ENCODE results near the gene SLFN12. TPM values are rescaled to one million over a fixed set of nuclear protein-coding genes. Genes with fewer than 3 reads are reported as not detected.
"Not testable (repeated sequence)": the region's sequence is repeated elsewhere in the genome, so short reads cannot be mapped to it uniquely, and the experiment has no call there.

The SLFN12 gene
- total and polyA plus RNA-seq, 5 donors, result 2.1 to 6.0 (median 4.3) TPM

DNA sequence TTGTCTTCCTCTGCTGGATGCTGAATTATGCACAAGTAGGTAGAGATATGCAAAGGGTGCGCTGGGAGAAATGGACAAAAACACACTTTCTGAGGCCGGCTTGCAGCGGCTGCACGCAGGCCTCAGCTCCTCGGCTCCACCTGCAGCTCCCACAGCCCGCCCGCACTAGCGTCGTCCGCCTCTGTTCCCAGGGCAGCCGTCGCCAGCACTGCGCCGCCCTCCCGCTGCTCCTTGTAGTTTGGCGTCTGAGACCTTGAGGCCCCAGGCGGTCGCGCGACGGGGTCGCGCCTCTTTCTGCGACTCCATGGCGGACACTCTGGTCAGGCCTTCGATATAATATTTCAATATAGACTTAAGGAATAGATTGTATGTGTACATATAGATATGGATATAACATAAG, 24.8 kb downstream of the SLFN12 start:
- intact Hi-C loops (cut with DNase I), result no loop called here
- 87% methylated on average over 26 of the region's 26 CpGs for WGBS
- H3K9me3 ChIP-seq (ENCODE audit: control insufficient read depth, low read length), result peaks cover 2% of the 10 kb centered on the region
- H3K4me1 ChIP-seq (ENCODE audit: control insufficient read depth, insufficient read depth, low read length), result no peaks in the 10 kb centered on the region
- no peaks in the 10 kb centered on the region for H3K27me3 ChIP-seq (ENCODE audit: control insufficient read depth, insufficient read depth)
- ATAC-seq (no peak), DNase-seq (peak in 1 of 3 donors; percentile 42)
- no peak overlapping the region for H3K27ac ChIP-seq (ENCODE audit: low read length)
- H3K4me3 ChIP-seq (ENCODE audit: low read length), result no peak overlapping the region

DNA sequence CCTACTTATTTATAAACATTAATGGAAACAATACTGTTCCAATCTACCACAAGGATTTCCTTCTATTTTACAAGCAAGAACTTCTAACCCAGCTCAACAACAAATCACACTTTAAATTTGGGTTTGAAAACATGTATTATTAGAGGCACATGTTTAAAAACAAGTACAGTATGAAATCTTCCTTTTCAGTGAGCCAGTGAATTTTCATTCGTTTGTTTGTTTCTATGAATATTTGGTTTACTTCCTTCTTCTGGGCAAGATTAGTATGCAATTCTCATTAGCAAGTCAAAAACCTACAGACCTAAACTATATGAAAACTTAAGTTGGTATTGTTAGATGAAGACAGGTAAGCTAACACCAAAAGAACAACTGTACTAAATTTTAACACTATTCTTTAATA, 25.7 kb downstream of the SLFN12 start:
- no peak overlapping the region for H3K27ac ChIP-seq (ENCODE audit: low read length)
- no peaks in the 10 kb centered on the region for H3K4me1 ChIP-seq (ENCODE audit: control insufficient read depth, insufficient read depth, low read length)
- WGBS, result 70% methylated on average over 1 of the region's 1 CpG
- ATAC-seq, result no peak
- intact Hi-C loops (cut with DNase I), result no loop called here
- H3K27me3 ChIP-seq (ENCODE audit: control insufficient read depth, insufficient read depth), result no peaks in the 10 kb centered on the region
- DNase-seq, result no peak
- H3K9me3 ChIP-seq (ENCODE audit: control insufficient read depth, low read length), result peaks cover 2% of the 10 kb centered on the region
- no peak overlapping the region for H3K4me3 ChIP-seq (ENCODE audit: low read length)

DNA sequence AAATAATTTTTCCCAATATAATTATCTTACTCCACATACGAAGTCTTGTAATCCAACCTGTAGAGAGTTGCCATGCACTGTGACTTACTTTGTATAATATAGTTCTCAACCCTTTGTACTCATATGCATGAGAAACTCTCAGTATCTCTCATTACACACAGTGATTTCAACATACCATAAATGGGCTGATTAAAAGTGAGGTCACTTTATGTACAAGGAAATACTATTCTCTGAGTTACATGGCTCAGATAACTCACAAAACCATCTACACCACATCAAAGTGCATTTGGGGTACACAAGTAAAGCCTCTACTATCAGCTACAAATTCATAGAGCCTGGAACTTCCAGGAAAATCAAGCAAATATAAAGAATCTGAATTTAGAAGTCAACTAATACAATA, 27.9 kb downstream of the SLFN12 start:
- Histone ChIP-seq H3K27ac (ENCODE audit: low read length) (no peak overlapping the region), H3K4me3 (ENCODE audit: low read length) (no peak overlapping the region), H3K27me3 (ENCODE audit: control insufficient read depth, insufficient read depth) (no peaks in the 10 kb centered on the region), H3K4me1 (ENCODE audit: control insufficient read depth, insufficient read depth, low read length) (no peaks in the 10 kb centered on the region), H3K9me3 (ENCODE audit: control insufficient read depth, low read length) (no peaks in the 10 kb centered on the region)
- ATAC-seq, result no peak
- 93% methylated on average over 1 of the region's 1 CpG for WGBS
- DNase-seq, result no peak
- intact Hi-C loops (cut with DNase I), result no loop called here

DNA sequence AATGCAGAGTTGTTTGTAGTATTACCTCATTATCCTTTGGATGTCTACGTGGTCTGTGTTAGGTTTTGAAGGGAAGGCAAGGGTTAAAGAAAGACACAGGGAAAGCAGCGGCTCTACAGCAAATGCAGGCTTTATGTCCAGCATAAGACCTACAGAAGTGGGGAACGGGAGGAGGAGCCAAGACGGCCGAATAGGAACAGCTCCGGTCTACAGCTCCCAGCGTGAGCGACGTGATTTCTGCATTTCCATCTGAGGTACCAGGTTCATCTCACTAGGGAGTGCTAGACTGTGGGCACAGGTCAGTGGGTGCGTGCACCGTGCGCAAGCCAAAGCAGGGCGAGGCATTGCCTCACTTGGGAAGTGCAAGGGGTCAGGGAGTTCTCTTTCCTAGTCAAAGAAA, 38.5 kb downstream of the SLFN12 start:
- H3K9me3 ChIP-seq (ENCODE audit: control insufficient read depth, low read length); H3K27ac ChIP-seq (ENCODE audit: low read length); H3K27me3 ChIP-seq (ENCODE audit: control insufficient read depth, insufficient read depth); intact Hi-C loops (cut with DNase I); H3K4me1 ChIP-seq (ENCODE audit: control insufficient read depth, insufficient read depth, low read length); ATAC-seq; H3K4me3 ChIP-seq (ENCODE audit: low read length): not testable (repeated sequence)
- DNase-seq, result peak in 1 of 3 donors; percentile 21
- 91% methylated on average over 13 of the region's 13 CpGs for WGBS

DNA sequence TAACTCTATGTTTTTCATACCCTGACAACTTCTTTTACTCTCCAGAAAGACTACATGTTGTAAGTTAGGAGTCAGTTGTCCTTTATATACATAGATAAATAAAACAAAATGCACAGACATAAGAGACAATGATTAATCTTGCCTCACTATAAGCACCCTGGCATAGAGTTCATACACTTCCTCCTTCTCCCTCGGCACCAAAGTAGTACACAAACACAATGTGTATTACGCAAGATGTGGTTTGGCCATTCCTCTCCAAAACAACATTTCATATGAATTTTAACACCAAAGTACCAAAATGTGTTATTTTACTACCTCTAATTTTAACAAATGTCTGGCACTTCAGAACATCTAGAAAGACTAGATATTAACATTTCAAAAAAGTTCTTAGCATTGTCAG, 41.6 kb downstream of the SLFN12 start:
- no peaks in the 10 kb centered on the region for H3K4me1 ChIP-seq (ENCODE audit: control insufficient read depth, insufficient read depth, low read length)
- WGBS, result 45% methylated on average over 2 of the region's 2 CpGs
- DNase-seq (no peak), ATAC-seq (no peak)
- H3K4me3 ChIP-seq (ENCODE audit: low read length), result no peak overlapping the region
- H3K27ac ChIP-seq (ENCODE audit: low read length), result no peak overlapping the region
- H3K27me3 ChIP-seq (ENCODE audit: control insufficient read depth, insufficient read depth), result no peaks in the 10 kb centered on the region
- intact Hi-C loops (cut with DNase I), result no loop called here
- no peaks in the 10 kb centered on the region for H3K9me3 ChIP-seq (ENCODE audit: control insufficient read depth, low read length)

DNA sequence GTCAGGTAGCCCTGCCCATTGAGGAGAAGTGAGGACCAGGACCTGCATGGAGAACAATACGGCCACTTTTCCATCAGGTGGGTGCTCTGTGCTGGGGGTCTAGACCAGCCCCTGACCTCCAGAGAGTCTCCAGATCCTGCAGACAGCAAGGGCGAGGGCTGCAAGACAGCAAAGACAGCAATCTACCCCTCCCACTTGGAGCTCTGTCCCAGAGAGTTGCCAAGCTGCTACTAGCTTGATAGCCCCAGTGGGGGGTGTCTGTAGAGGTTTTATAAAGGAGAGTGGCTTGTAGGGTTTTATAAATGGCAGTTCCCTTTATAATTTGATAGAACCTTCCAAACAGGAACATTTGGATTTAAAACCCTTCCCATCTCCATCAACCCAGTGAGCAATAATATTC, 42.1 kb downstream of the SLFN12 start:
- 78% methylated on average over 2 of the region's 2 CpGs for WGBS
- DNase-seq (no peak), ATAC-seq (no peak)
- intact Hi-C loops (cut with DNase I), result no loop called here
- Histone ChIP-seq H3K4me1 (ENCODE audit: control insufficient read depth, insufficient read depth, low read length) (no peaks in the 10 kb centered on the region), H3K27ac (ENCODE audit: low read length) (no peak overlapping the region), H3K9me3 (ENCODE audit: control insufficient read depth, low read length) (no peaks in the 10 kb centered on the region), H3K27me3 (ENCODE audit: control insufficient read depth, insufficient read depth) (no peaks in the 10 kb centered on the region), H3K4me3 (ENCODE audit: low read length) (no peak overlapping the region)

DNA sequence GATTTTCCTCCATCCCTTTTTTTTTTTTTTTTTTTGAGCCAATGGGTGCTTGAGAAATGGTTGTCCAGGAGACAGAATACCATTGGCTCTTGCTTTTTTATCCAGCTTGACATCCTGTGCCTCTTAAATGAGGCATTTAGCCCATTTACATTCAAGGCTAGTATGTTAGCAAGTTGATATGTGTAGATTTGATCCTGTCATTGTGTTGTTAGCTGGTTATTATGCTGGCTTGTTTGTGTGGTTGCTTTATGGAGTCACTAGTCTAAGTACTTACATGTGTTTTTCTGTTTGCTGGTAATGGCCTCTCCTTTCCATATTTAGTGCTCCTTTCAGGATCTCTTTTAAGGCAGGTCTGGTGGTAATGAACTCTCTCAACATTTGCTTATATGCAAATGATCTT, 44.8 kb downstream of the SLFN12 start:
- Histone ChIP-seq H3K27ac (ENCODE audit: low read length) (no peak overlapping the region), H3K27me3 (ENCODE audit: control insufficient read depth, insufficient read depth) (no peaks in the 10 kb centered on the region), H3K9me3 (ENCODE audit: control insufficient read depth, low read length) (no peaks in the 10 kb centered on the region), H3K4me3 (ENCODE audit: low read length) (no peak overlapping the region), H3K4me1 (ENCODE audit: control insufficient read depth, insufficient read depth, low read length) (no peaks in the 10 kb centered on the region)
- intact Hi-C loops (cut with DNase I), result no loop called here
- ATAC-seq, result no peak
- DNase-seq, result no peak

DNA sequence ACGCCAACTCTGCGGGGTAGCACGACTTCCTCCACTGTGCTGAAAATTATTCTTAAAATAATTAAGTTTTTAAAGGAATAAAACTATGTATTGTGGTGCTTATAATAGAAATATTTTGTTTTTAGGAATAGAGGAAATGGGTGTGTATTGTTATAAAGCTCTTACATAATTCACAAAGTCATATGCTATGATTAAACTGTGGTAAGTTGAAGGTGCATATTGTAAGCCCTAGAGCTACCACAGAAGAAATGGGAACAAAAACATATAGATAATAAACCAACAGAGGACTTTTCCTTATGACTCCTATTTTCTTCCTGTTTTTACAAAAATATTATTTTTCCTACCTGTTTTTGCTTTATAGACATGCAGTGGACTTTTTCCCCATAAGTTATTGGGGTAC, 54.6 kb downstream of the SLFN12 start:
- peak overlapping the region; percentile 15 for H3K4me3 ChIP-seq (ENCODE audit: low read length)
- peak overlapping the region; percentile 37 for H3K27ac ChIP-seq (ENCODE audit: low read length)
- DNase-seq (no peak), ATAC-seq (no peak)
- WGBS, result 67% methylated on average over 3 of the region's 3 CpGs
- no peaks in the 10 kb centered on the region for H3K9me3 ChIP-seq (ENCODE audit: control insufficient read depth, low read length)
- intact Hi-C loops (cut with DNase I), result loop anchor here in 1 of 4 donors (10.0 kb wide), 1 partner anchor 57 kb away; the partner anchor contains the start of gene SLFN12
- H3K4me1 ChIP-seq (ENCODE audit: control insufficient read depth, insufficient read depth, low read length), result peaks cover 2% of the 10 kb centered on the region
- H3K27me3 ChIP-seq (ENCODE audit: control insufficient read depth, insufficient read depth), result no peaks in the 10 kb centered on the region

DNA sequence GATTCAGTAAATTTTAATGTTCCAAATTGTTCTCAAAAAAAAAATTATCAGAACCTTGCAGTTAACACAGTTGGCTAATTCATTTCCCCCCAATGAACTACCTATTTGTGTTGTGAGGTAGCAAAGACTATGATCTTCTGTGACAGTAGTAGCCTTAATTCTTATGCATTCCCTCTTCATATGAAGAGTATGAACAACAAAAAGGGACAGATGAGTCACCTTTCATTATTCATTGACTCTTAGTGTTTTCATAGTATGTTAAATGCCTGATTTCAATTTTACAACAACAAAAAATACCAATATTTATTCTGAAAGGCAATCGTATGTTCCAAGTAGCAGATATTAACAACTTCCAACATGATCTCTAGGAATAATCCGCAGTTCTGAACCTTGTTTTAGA, 55.2 kb downstream of the SLFN12 start:
- Histone ChIP-seq H3K27me3 (ENCODE audit: control insufficient read depth, insufficient read depth) (no peaks in the 10 kb centered on the region), H3K4me3 (ENCODE audit: low read length) (no peak overlapping the region), H3K9me3 (ENCODE audit: control insufficient read depth, low read length) (no peaks in the 10 kb centered on the region), H3K4me1 (ENCODE audit: control insufficient read depth, insufficient read depth, low read length) (peaks cover 2% of the 10 kb centered on the region), H3K27ac (ENCODE audit: low read length) (no peak overlapping the region)
- 73% methylated on average over 2 of the region's 2 CpGs for WGBS
- intact Hi-C loops (cut with DNase I), result loop anchor here in 1 of 4 donors (10.0 kb wide), 1 partner anchor 58 kb away; the partner anchor contains the start of gene SLFN12
- DNase-seq (no peak), ATAC-seq (no peak)

DNA sequence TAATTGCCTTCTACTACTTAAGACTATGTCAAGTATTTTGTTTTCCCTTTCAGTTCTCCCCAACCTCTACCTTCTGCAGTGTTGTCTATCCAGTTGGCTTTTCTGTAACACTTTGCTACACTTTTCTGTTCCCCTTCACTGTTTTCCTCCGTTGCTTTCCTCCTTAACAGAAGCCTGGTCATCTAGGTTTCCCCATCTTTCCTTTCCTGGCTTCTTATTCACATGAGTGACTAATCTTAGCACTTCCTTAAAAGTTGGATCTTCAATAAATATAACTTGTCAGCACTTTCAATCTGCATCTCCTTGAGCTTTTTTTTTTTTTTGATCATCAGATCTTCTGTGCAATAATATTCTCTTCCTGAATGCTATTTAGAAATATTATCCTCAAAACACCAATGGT, 56.1 kb downstream of the SLFN12 start:
- ATAC-seq (no peak), DNase-seq (no peak)
- Histone ChIP-seq H3K27ac (ENCODE audit: low read length) (peak overlapping the region; percentile 23), H3K9me3 (ENCODE audit: control insufficient read depth, low read length) (no peaks in the 10 kb centered on the region), H3K4me1 (ENCODE audit: control insufficient read depth, insufficient read depth, low read length) (peaks cover 2% of the 10 kb centered on the region), H3K27me3 (ENCODE audit: control insufficient read depth, insufficient read depth) (no peaks in the 10 kb centered on the region), H3K4me3 (ENCODE audit: low read length) (peak overlapping the region; percentile 28)
- intact Hi-C loops (cut with DNase I), result loop anchor here in 1 of 4 donors (10.0 kb wide), 1 partner anchor 59 kb away; the partner anchor contains the start of gene SLFN12
- WGBS, result 18% methylated on average over 1 of the region's 1 CpG

DNA sequence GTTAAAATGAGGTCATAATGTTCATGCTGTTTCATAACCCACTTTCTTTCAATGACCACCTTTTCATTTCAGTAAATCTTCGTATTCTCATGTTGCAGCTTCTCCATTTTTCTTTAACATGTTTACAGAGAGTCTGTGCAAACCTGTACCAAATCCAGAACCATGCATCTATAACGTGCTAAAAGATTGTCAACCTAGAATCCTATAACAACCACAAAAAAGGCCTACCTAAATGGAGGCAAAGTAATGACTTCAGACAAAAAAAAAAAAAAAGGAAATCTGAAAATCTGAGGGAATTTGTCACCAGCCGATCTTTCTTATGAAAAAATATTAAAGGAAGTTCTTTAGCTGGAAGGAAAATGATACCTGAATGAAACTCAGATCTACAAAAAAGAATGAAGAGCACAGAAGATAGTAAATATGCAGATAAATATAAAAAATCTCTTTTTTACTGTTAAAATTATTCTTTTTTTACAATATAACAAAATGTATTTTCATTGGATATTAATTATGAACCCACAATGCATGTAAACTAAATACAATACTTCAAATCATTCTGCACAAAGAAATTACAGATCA, 57.4 kb downstream of the SLFN12 start:
- no peak for ATAC-seq
- H3K9me3 ChIP-seq (ENCODE audit: control insufficient read depth, low read length), result no peaks in the 10 kb centered on the region
- H3K4me1 ChIP-seq (ENCODE audit: control insufficient read depth, insufficient read depth, low read length), result peaks cover 2% of the 10 kb centered on the region
- intact Hi-C loops (cut with DNase I), result loop anchor here in 2 of 4 donors (2.0 to 10.0 kb wide), 2 partner anchors 60 to 62 kb away; partner anchors contain the start of gene SLFN12 (in 1 of the 2)
- no peaks in the 10 kb centered on the region for H3K27me3 ChIP-seq (ENCODE audit: control insufficient read depth, insufficient read depth)
- H3K4me3 ChIP-seq (ENCODE audit: low read length), result peak overlapping the region; percentile 96
- no peak for DNase-seq
- H3K27ac ChIP-seq (ENCODE audit: low read length), result no peak overlapping the region
- WGBS, result 37% methylated on average over 3 of the region's 3 CpGs

Measured in right cardiac atrium (tissue), 5 donors.